Psoas muscle (tissue), 8 donors: ENCODE data around the gene GASK1A. TPM values are rescaled to one million over a fixed set of nuclear protein-coding genes. Genes with fewer than 3 reads are reported as not detected.

Experiments
- ATAC-seq, 4 donors: fragments of 200-7000 bp; cut with Tn5 transposase; one replicate each; pipeline ENCODE4 v1.9.1; 2020; ENCODE audit warnings: moderate library complexity in 3 of 4, mild to moderate bottlenecking in 2 of 4
- DNase-seq, 2 donors: peaks; one replicate each; pipeline ENCODE4 v3.0.0-alpha.2; 2020
- H3K27ac ChIP-seq: fragments of 200-600 bp; one replicate; pipeline ENCODE4 v1.8.0; 2022
- H3K27me3 ChIP-seq, 3 donors: fragments of 200-600 bp in 1 of 3; one replicate each; pipeline versions ENCODE4 v1.6.1 to v1.8.0; 2013 to 2022; ENCODE audit warnings: low read length in 2 of 3, mild to moderate bottlenecking in 2 of 3, moderate library complexity in 1 of 3; ENCODE audit not compliant: insufficient read depth in 3 of 3
- H3K36me3 ChIP-seq, 2 donors: fragments of 200-600 bp in 1 of 2; one replicate each; pipeline versions ENCODE4 v1.6.1 to v1.8.0; 2013 to 2022; ENCODE audit warnings: low read depth in 1 of 2, mild to moderate bottlenecking in 1 of 2, moderate library complexity in 1 of 2; ENCODE audit not compliant: insufficient read depth in 1 of 2
- H3K4me1 ChIP-seq: fragments of 200-600 bp; one replicate; pipeline ENCODE4 v1.8.0; 2022
- H3K4me3 ChIP-seq: fragments of 200-600 bp; one replicate; pipeline ENCODE4 v1.8.0; 2022; ENCODE audit warnings: mild to moderate bottlenecking
- H3K9me3 ChIP-seq: fragments of 200-600 bp; one replicate; pipeline ENCODE4 v1.8.0; 2022
- WGBS, 3 donors: extraction: QIAGEN DNeasy Blood & Tissue Kit; methylation state at CpG; one replicate each; pipeline versions ENCODE4 v1.1.6 to v1.1.7; 2013; 5-methylcytosine and 5-hydroxymethylcytosine counted together
- intact Hi-C, 2 donors: fragments of 100-400 bp; cut with DNase I; formaldehyde crosslinking; loops; one replicate each; pipeline versions ENCODE4 v1.11.0 to v1.14.2; 2022
- polyA plus RNA-seq, 3 donors: library from polyadenylated mRNA; stranded (reverse); fragments of 200-250 nt; gene quantifications; one replicate each; pipeline ENCODE4 v1.2.3, GENCODE V29; 2013
- total RNA-seq, 4 donors: library from RNA; stranded (reverse); fragmentation: NEBNext Ultra II Directional in 2 of 4; extraction: Animal tissue kit (Norgen Biotek cat#: 25700) in 2 of 4; gene quantifications; one replicate each; pipeline versions ENCODE4 v1.2.1 to v1.2.4, GENCODE V29; 2021 to 2023
- TF ChIP-seq, protein P1 (sequence below): fragments of 200-600 bp; IDR thresholded peaks from one replicate; pipeline ENCODE4 v1.8.0; 2022; ENCODE audit warnings: antibody characterized with exemption
- donor health status: healthy with polysubstance abuse.
- donor health status: DM: no; HTN: no; CAD: no; lungs with moderate emphysema.
- donor health status: Bipolar disorder and iron deficiency.
- donor health status: healthy.
- donor health status: DM: yes; HTN: yes; CAD: no.
- donor health status: DM: no; HTN: no; CAD: no.
- donor health status: DM: no; HTN: no; CAD: no.
- donor health status: DM: yes; HTN: yes; CAD: no.

Gene GASK1A
- total and polyA plus RNA-seq, 7 donors, result 0.40 to 3.7 (median 1.5) TPM

DNA sequence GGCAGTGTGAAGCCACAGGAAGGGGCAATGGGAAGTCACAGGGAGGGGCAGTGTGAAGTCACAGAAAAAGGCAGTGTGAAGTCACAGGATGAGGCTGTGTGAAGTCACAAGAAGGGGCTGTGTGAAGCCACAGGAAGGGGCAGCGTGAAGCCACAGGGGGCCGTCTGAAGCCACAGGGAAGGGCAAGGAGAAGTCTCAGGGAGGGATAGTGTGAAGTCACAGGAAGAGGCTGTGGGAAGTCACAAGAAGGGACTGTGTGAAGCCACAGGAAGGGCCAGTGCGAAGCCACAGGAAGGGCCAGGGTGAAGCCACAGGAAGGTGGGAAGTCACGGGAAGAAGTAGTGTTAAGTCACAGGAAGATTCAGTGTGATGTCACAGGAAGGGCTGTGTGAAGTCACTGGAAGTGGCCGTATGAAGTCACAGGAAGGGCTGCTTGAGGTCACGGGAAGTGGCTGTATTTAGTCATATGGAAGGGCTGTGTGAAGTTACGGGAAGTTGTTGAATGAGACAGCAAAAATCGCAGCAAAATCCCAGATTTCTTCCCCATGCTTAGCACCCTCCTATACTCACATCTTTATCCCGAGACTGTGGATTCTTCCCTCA is 38.6 kb downstream of the GASK1A start:
- no peaks in the 10 kb centered on the region for H3K27me3 ChIP-seq
- intact Hi-C loops, result no loop called here
- H3K9me3 ChIP-seq, result no peaks in the 10 kb centered on the region
- H3K4me1 ChIP-seq, result no peaks in the 10 kb centered on the region
- WGBS, 3 donors, result 89% methylated on average over 9 of the region's 9 CpGs
- no peak for DNase-seq
- no peak overlapping the region for H3K27ac ChIP-seq
- no peak overlapping the region for H3K4me3 ChIP-seq
- no peak for ATAC-seq
- TF ChIP-seq, protein P1, sequence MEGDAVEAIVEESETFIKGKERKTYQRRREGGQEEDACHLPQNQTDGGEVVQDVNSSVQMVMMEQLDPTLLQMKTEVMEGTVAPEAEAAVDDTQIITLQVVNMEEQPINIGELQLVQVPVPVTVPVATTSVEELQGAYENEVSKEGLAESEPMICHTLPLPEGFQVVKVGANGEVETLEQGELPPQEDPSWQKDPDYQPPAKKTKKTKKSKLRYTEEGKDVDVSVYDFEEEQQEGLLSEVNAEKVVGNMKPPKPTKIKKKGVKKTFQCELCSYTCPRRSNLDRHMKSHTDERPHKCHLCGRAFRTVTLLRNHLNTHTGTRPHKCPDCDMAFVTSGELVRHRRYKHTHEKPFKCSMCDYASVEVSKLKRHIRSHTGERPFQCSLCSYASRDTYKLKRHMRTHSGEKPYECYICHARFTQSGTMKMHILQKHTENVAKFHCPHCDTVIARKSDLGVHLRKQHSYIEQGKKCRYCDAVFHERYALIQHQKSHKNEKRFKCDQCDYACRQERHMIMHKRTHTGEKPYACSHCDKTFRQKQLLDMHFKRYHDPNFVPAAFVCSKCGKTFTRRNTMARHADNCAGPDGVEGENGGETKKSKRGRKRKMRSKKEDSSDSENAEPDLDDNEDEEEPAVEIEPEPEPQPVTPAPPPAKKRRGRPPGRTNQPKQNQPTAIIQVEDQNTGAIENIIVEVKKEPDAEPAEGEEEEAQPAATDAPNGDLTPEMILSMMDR, result no peak
- no peaks in the 10 kb centered on the region for H3K36me3 ChIP-seq

DNA sequence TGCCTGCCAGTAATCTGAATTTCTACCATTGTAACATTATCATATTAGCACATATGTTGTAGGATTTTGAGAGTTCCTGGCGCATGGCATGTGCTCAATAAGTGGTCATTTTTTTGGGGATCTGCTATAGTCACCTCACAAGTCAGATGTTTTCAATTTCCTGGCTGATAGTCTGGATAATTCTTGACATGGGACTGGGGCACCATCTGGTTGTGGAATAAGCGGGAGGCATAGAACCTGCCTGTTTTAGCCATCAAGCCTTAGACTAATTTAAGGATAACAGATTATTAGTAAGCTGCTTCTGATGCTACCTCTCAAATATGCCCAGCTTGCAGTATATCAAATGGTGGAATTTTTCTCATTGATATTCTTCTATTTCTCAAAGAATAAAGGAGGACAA is 39.1 kb downstream of the GASK1A start:
- intact Hi-C loops, result no loop called here
- TF ChIP-seq, protein P1, result no peak
- H3K4me3 ChIP-seq, result no peak overlapping the region
- no peak for ATAC-seq
- no peaks in the 10 kb centered on the region for H3K36me3 ChIP-seq
- H3K27ac ChIP-seq, result no peak overlapping the region
- no peaks in the 10 kb centered on the region for H3K4me1 ChIP-seq
- H3K9me3 ChIP-seq, result no peaks in the 10 kb centered on the region
- H3K27me3 ChIP-seq, result no peaks in the 10 kb centered on the region
- 94 to 95% (median 95%) methylated on average over 2 of the region's 2 CpGs for WGBS, 3 donors
- DNase-seq, result no peak

DNA sequence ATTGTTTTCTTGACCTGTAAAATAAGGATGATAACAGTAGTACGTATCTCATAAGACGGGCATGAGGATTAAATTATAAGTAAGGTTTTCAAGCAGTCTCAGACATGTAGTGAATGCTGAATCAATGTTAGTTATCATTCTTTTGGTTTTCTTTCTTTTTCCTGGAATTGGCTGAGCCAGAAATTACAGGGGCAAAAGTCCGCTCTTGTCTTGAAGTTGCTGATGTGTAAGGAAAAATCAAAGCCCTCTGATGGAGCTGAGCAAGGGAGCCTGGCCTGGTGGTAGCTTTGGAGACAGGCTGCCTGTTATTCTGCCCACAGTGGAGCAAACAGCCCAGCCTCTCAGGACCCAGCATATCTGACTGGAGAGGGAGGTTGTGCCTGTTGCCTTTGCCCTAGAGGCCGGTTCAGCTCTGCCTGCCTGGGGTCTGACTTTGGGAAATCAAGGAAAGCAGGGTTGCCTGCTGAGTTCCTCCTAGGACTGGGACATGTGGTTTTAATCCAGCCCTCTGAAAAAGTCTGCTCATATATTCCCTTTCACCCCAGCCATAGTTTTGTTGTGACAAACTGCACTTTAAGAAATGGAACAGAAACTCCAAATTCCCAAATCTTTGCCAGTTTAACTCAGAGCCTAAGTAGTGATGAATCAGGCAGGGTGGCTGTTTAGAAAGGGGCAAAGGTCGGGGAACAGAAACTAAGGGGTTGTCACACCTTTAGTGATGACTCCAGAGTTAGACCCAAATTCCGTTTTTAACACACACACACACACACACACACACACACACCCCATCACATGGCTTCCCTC is 40.1 kb downstream of the GASK1A start:
- no peak for ATAC-seq
- intact Hi-C loops, result no loop called here
- Histone ChIP-seq H3K27ac (no peak overlapping the region), H3K4me3 (no peak overlapping the region), H3K9me3 (no peaks in the 10 kb centered on the region), H3K36me3 (no peaks in the 10 kb centered on the region), H3K27me3 (no peaks in the 10 kb centered on the region), H3K4me1 (no peaks in the 10 kb centered on the region)
- TF ChIP-seq, protein P1, result no peak
- no peak for DNase-seq
- 87 to 91% (median 89%) methylated on average over 6 of the region's 6 CpGs for WGBS, 3 donors

DNA sequence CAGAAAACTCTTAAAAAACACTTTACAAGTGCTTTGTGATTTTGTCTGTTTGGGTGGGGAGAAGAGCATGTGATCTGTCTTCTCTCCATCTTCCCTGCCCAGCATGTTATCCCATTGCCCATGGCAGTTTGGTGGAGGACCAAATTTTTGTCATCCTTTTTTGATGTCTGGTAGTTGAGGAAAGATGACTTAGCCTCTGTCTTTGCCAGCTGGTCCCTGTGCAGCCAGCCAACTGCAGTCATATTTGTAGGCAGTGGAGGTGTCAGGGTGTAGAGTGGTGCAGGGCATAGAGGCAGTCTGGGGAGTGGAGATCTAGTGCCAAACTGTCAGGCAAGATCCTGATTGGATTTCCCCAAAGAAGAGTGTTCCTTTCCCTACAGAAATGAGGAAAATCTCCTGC is 40.7 kb downstream of the GASK1A start:
- Histone ChIP-seq H3K4me3 (no peak overlapping the region), H3K27ac (no peak overlapping the region), H3K36me3 (no peaks in the 10 kb centered on the region), H3K27me3 (no peaks in the 10 kb centered on the region), H3K9me3 (no peaks in the 10 kb centered on the region), H3K4me1 (no peaks in the 10 kb centered on the region)
- no peak for DNase-seq
- TF ChIP-seq, protein P1, result no peak
- intact Hi-C loops, result no loop called here
- ATAC-seq, result no peak
